NCI-H748 (cell line): ENCODE measurements around the gene ULK4.

Experiments
- DNase-seq: peaks from one replicate; lab custom pipeline; 2025; ENCODE audit not compliant: unreplicated experiment; lab: John Stamatoyannopoulos, UW

The ULK4 gene

GRCh38 chr3:41207355-41207754 lies 754.5 kb downstream of the ULK4 start:
- no peak for DNase-seq

GRCh38 chr3:41205591-41205990 lies 756.3 kb downstream of the ULK4 start:
- no peak for DNase-seq

GRCh38 chr3:41204369-41204768 lies 757.5 kb downstream of the ULK4 start:
- no peak for DNase-seq

GRCh38 chr3:41202834-41203345 lies 759.0 kb downstream of the ULK4 start:
- DNase-seq = peak; percentile 23

- DNase-seq = no peak
Measured at GRCh38 chr3:41202075-41202833, 759.6 kb downstream of the ULK4 start.

GRCh38 chr3:41200669-41201021 lies 761.3 kb downstream of the ULK4 start:
- DNase-seq = peak; percentile 29

- DNase-seq = peak; percentile 43
Measured at GRCh38 chr3:41199866-41200668, 761.8 kb downstream of the ULK4 start.

- peak; percentile 93 for DNase-seq
Measured at GRCh38 chr3:41198950-41199865, 762.7 kb downstream of the ULK4 start, which contains the start of gene CTNNB1. Gene CTNNB1, plus strand, starts transcription at chr3:41199505. Its CDS starts 24,564 bp downstream, at chr3:41224069.

- DNase-seq = peak; percentile 66
Measured at GRCh38 chr3:41198526-41198925, 763.4 kb downstream of the ULK4 start.

GRCh38 chr3:41198046-41198445 lies 763.9 kb downstream of the ULK4 start:
- DNase-seq = no peak
